HepG2 (cell line): Measurements from ENCODE around the gene SLC26A5. TPM values are rescaled to one million over a fixed set of nuclear protein-coding genes. Genes with fewer than 3 reads are reported as not detected.

Experiments used
- ATRX ChIP-seq: sonication (generic); formaldehyde crosslinking; IDR thresholded peaks from 2 replicates; pipeline ENCODE4 v1.4.0; 2020; ENCODE audit warnings: missing genetic modification reagents, borderline replicate concordance
- CCAR2 ChIP-seq: fragments of 200-400 bp; formaldehyde crosslinking; optimal IDR thresholded peaks from 2 replicates; pipeline ENCODE3; 2018; ENCODE audit warnings: low read depth, mild to moderate bottlenecking, low read length, moderate library complexity
- CEBPZ ChIP-seq: IDR thresholded peaks from 2 replicates; pipeline ENCODE4 v1.6.1; 2012; ENCODE audit warnings: low read length, improper control_type of control experiment
- CERS6 ChIP-seq: sonication (generic); formaldehyde crosslinking; IDR thresholded peaks from 2 replicates; pipeline ENCODE4 v1.5.0; 2020; ENCODE audit warnings: missing genetic modification reagents
- ETV5 ChIP-seq: IDR thresholded peaks from 2 replicates; pipeline ENCODE4 v1.6.1; 2018; ENCODE audit warnings: missing biosample characterization, missing genetic modification reagents, inconsistent platforms, borderline replicate concordance
- JDP2 ChIP-seq: sonication (generic); formaldehyde crosslinking; IDR thresholded peaks from 2 replicates; pipeline ENCODE4 v1.8.1; 2022; ENCODE audit warnings: missing genetic modification reagents, borderline replicate concordance
- MED13 ChIP-seq: sonication (generic); formaldehyde crosslinking; IDR thresholded peaks from 2 replicates; pipeline ENCODE4 v1.5.0; 2020; ENCODE audit warnings: missing genetic modification reagents
- MTF2 ChIP-seq: sonication (generic); formaldehyde crosslinking; IDR thresholded peaks from 2 replicates; pipeline ENCODE4 v1.5.0; 2020; ENCODE audit warnings: missing genetic modification reagents, borderline replicate concordance
- MYNN ChIP-seq: sonication (generic); formaldehyde crosslinking; IDR thresholded peaks from 2 replicates; pipeline ENCODE4 v1.4.0; 2020; ENCODE audit warnings: mild to moderate bottlenecking, low read depth, missing genetic modification reagents
- NR2F1 ChIP-seq, 2 experiments: fragments of 450-650 bp in 1 of 2; formaldehyde crosslinking in 1 of 2; IDR thresholded peaks; 2 replicates each; pipeline versions ENCODE4 v1.5.0 to v1.6.1; 2016 to 2020; ENCODE audit warnings: mild to moderate bottlenecking in 1 of 2, missing compliant biosample characterization in 1 of 2, missing genetic modification reagents in 1 of 2, moderate library complexity in 1 of 2
- PAF1 ChIP-seq: IDR thresholded peaks from 2 replicates; pipeline ENCODE4 v1.6.1; 2016; ENCODE audit warnings: missing genetic modification reagents, missing compliant biosample characterization
- PCBP1 ChIP-seq: fragments of 200-400 bp; formaldehyde crosslinking; IDR thresholded peaks from 2 replicates; pipeline ENCODE4 v1.6.1; 2017; ENCODE audit warnings: mild to moderate bottlenecking, low read depth, low read length, borderline replicate concordance
- POGZ ChIP-seq: sonication (generic); formaldehyde crosslinking; IDR thresholded peaks from 2 replicates; pipeline ENCODE4 v1.4.0; 2020; ENCODE audit warnings: mild to moderate bottlenecking, missing genetic modification reagents
- POLR2A ChIP-seq, 2 experiments: IDR thresholded peaks; 2 replicates each; pipeline ENCODE4 v1.6.1; 2011; ENCODE audit warnings: low read depth in 2 of 2, low read length in 2 of 2, mild to moderate bottlenecking in 1 of 2, moderate library complexity in 1 of 2; ENCODE audit not compliant: insufficient read depth in 1 of 2
- RAD21 ChIP-seq: fragments of 450-650 bp; formaldehyde crosslinking; IDR thresholded peaks from 2 replicates; pipeline ENCODE4 v1.5.0; 2020; ENCODE audit warnings: mild to moderate bottlenecking
- RXRA ChIP-seq: sonication (generic); formaldehyde crosslinking; IDR thresholded peaks from 2 replicates; pipeline ENCODE4 v1.5.1; 2020; ENCODE audit warnings: missing genetic modification reagents
- RXRB ChIP-seq: IDR thresholded peaks from 2 replicates; pipeline ENCODE4 v1.6.1; 2016; ENCODE audit warnings: borderline replicate concordance, missing genetic modification reagents, missing compliant biosample characterization
- SETDB1 ChIP-seq: sonication (generic); formaldehyde crosslinking; IDR thresholded peaks from 2 replicates; pipeline ENCODE4 v1.5.1; 2020; ENCODE audit warnings: missing genetic modification reagents, mild to moderate bottlenecking, borderline replicate concordance
- SP2 ChIP-seq: sonication (generic); formaldehyde crosslinking; IDR thresholded peaks from 2 replicates; pipeline ENCODE4 v1.5.1; 2020; ENCODE audit warnings: mild to moderate bottlenecking, missing genetic modification reagents
- ZBTB7B ChIP-seq: sonication (generic); formaldehyde crosslinking; IDR thresholded peaks from 2 replicates; pipeline ENCODE4 v1.4.0; 2020; ENCODE audit warnings: missing genetic modification reagents
- ZFY ChIP-seq: sonication (generic); formaldehyde crosslinking; IDR thresholded peaks from 2 replicates; pipeline ENCODE4 v1.4.0; 2020; ENCODE audit warnings: missing genetic modification reagents
- ZIK1 ChIP-seq: sonication (generic); formaldehyde crosslinking; IDR thresholded peaks from 2 replicates; pipeline ENCODE4 v1.5.0; 2020; ENCODE audit warnings: mild to moderate bottlenecking, low read depth, missing genetic modification reagents, borderline replicate concordance
- ZNF138 ChIP-seq: sonication (generic); formaldehyde crosslinking; IDR thresholded peaks from 2 replicates; pipeline ENCODE4 v1.5.0; 2020; ENCODE audit warnings: mild to moderate bottlenecking, low read depth, missing genetic modification reagents
- ZNF224 ChIP-seq: sonication (generic); formaldehyde crosslinking; IDR thresholded peaks from 2 replicates; pipeline ENCODE4 v1.5.0; 2020; ENCODE audit warnings: mild to moderate bottlenecking, missing genetic modification reagents
- ZNF230 ChIP-seq: sonication (generic); formaldehyde crosslinking; IDR thresholded peaks from 2 replicates; pipeline ENCODE4 v1.4.0; 2020; ENCODE audit warnings: mild to moderate bottlenecking, missing genetic modification reagents
- ZNF234 ChIP-seq: sonication (generic); formaldehyde crosslinking; conservative IDR thresholded peaks from 2 replicates; pipeline ENCODE4 v1.5.1; 2020; ENCODE audit warnings: mild to moderate bottlenecking, missing genetic modification reagents
- ZNF773 ChIP-seq: sonication (generic); formaldehyde crosslinking; IDR thresholded peaks from 2 replicates; pipeline ENCODE4 v1.4.0; 2020; ENCODE audit warnings: missing genetic modification reagents, borderline replicate concordance
- ZNF790 ChIP-seq: sonication (generic); formaldehyde crosslinking; IDR thresholded peaks from 2 replicates; pipeline ENCODE4 v1.8.0; 2022; ENCODE audit warnings: missing genetic modification reagents, mild to moderate bottlenecking, borderline replicate concordance
- ZSCAN22 ChIP-seq: sonication (generic); formaldehyde crosslinking; IDR thresholded peaks from 2 replicates; pipeline ENCODE4 v1.4.0; 2020; ENCODE audit warnings: mild to moderate bottlenecking, missing genetic modification reagents
- polyA plus RNA-seq, 8 experiments: library from polyadenylated mRNA; depleted of rRNA in 3 of 8; stranded (reverse) in 7 of 8; unstranded in 1 of 8; fragments of >200 nt; fragmentation: Illumina TruSeq in 4 of 8; extraction: Trizol in 4 of 8; gene quantifications; 2 replicates each; pipeline versions ENCODE4 v1.2.1 to v1.2.3, GENCODE V29; 2011 to 2016; ENCODE audit warnings: low read depth in 4 of 8, missing spikeins in 1 of 8, mixed read lengths in 1 of 8; ENCODE audit not compliant: insufficient read depth in 1 of 8
- total RNA-seq, 5 experiments: library from RNA; depleted of rRNA; stranded (reverse); fragments of >200 nt; fragmentation: Illumina TruSeq; extraction: Trizol; gene quantifications; 2 replicates each; pipeline ENCODE4 v1.2.3, GENCODE V29; 2016; ENCODE audit warnings: low read depth in 1 of 5

Gene SLC26A5
- total and polyA plus RNA-seq, 2 of the 13 experiments (the other 11 are each of a cell fraction or from before 2014, with no cell fraction given): 0.08 to 0.11 TPM

- TF ChIP-seq RAD21 (no peak), PCBP1 (no peak), ZSCAN22 (CRISPR knock-in tag) (0 out of 2 replicates have a peak, but pooled peaks have one; percentile 26), NR2F1 (CRISPR knock-in tag; IDR thresholded peaks at IDR 0.05) (0 out of 4 replicates have a peak, but pooled peaks of 1 of the 2 experiments have one; percentile 11), ATRX (CRISPR knock-in tag) (no peak), SP2 (CRISPR knock-in tag) (no peak), MED13 (CRISPR knock-in tag) (no peak), ZIK1 (CRISPR knock-in tag) (no peak), ZNF138 (CRISPR knock-in tag) (no peak), ZBTB7B (CRISPR knock-in tag) (peak; percentile 81), MTF2 (CRISPR knock-in tag) (no peak; the same call in 1 of the 2 replicates), ZNF230 (CRISPR knock-in tag) (0 out of 2 replicates have a peak, but pooled peaks have one; percentile 50), CCAR2 (no peak), PAF1 (CRISPR knock-in tag) (no peak), CERS6 (CRISPR knock-in tag) (no peak), ZNF234 (CRISPR knock-in tag) (no peak), POLR2A (IDR thresholded peaks at IDR 0.05; ENCODE audit: insufficient read depth in 1 of 2, low read depth in 2 of 2, low read length in 2 of 2) (peak; percentile 55 to 70; a peak in 3 of 4 replicates), RXRB (CRISPR knock-in tag) (peak; percentile 67), SETDB1 (CRISPR knock-in tag) (no peak), MYNN (CRISPR knock-in tag) (0 out of 2 replicates have a peak, but pooled peaks have one; percentile 49), POGZ (CRISPR knock-in tag) (peak; percentile 53), ZFY (CRISPR knock-in tag) (peak; percentile 93), CEBPZ (no peak), ZNF224 (CRISPR knock-in tag) (0 out of 2 replicates have a peak, but pooled peaks have one; percentile 55), ETV5 (CRISPR knock-in tag) (peak; percentile 90), ZNF790 (CRISPR knock-in tag) (no peak), ZNF773 (no peak), RXRA (no peak), JDP2 (CRISPR knock-in tag) (no peak)
These were observed 98.3 kb downstream of the SLC26A5 start, which contains the start of gene PSMC2 (continued) for GRCh38 chr7:103347507-103348267.
